ENCODE measurements around the gene PAQR6.

DNA sequence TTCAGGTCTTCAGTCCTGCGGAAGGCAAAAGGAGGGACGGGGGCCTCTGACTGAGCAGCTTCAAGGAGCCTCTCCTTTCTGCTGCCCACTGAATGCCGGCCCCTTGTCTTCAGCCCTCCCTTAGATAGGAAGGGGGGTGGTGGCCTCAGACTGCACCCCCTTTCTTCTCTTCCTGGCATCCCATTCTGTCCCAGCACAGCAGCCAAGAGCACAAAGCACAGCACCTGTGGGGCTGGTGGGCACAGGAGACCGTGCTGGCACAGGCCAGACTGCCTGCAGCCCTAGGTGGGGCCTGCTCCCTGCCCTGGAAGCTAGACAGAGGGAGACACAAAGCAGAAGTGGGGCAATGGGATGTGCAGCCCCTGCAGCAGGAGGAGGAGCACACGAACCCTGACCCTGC, 1.7 kb upstream of the PAQR6 start:
- TF ChIP-seq POLR2A (IDR thresholded peaks at IDR 0.05), result no peak
- TF ChIP-seq, protein P1, sequence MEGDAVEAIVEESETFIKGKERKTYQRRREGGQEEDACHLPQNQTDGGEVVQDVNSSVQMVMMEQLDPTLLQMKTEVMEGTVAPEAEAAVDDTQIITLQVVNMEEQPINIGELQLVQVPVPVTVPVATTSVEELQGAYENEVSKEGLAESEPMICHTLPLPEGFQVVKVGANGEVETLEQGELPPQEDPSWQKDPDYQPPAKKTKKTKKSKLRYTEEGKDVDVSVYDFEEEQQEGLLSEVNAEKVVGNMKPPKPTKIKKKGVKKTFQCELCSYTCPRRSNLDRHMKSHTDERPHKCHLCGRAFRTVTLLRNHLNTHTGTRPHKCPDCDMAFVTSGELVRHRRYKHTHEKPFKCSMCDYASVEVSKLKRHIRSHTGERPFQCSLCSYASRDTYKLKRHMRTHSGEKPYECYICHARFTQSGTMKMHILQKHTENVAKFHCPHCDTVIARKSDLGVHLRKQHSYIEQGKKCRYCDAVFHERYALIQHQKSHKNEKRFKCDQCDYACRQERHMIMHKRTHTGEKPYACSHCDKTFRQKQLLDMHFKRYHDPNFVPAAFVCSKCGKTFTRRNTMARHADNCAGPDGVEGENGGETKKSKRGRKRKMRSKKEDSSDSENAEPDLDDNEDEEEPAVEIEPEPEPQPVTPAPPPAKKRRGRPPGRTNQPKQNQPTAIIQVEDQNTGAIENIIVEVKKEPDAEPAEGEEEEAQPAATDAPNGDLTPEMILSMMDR (IDR thresholded peaks at IDR 0.05), result no peak
